Aorta (tissue), 5 donors: ENCODE data around the gene AKR1C1. TPM values are rescaled to one million over a fixed set of nuclear protein-coding genes. Genes with fewer than 3 reads are reported as not detected.
"Not testable (repeated sequence)": the region's sequence is repeated elsewhere in the genome, so short reads cannot be mapped to it uniquely, and the experiment has no call there.

Experiments
- ATAC-seq: fragments of 200-7000 bp; cut with Tn5 transposase; one replicate; pipeline ENCODE4 v1.9.1; 2022; ENCODE audit warnings: moderate library complexity; ENCODE audit not compliant: low FRiP score
- DNase-seq, 2 donors: peaks; one replicate each; pipeline ENCODE4 v3.0.0-alpha.2; 2020
- H3K27ac ChIP-seq, 2 donors: one replicate each; pipeline ENCODE4 v1.5.1; 2013; ENCODE audit warnings: low read length in 2 of 2, mild to moderate bottlenecking in 2 of 2, moderate library complexity in 2 of 2, control low read depth in 1 of 2, inconsistent platforms in 1 of 2, low read depth in 1 of 2
- H3K27me3 ChIP-seq, 2 donors: one replicate each; pipeline ENCODE4 v1.6.1; 2013; ENCODE audit warnings: control low read depth in 1 of 2, low read length in 1 of 2, mild to moderate bottlenecking in 1 of 2, moderate library complexity in 1 of 2; ENCODE audit not compliant: insufficient read depth in 2 of 2, control insufficient read depth in 1 of 2
- H3K36me3 ChIP-seq, 2 donors: one replicate each; pipeline ENCODE4 v1.6.1; 2013; ENCODE audit warnings: control low read depth in 1 of 2, low read length in 1 of 2, mild to moderate bottlenecking in 1 of 2; ENCODE audit not compliant: insufficient read depth in 2 of 2, control insufficient read depth in 1 of 2
- H3K4me1 ChIP-seq, 2 donors: one replicate each; pipeline ENCODE4 v1.6.1; 2013; ENCODE audit warnings: low read length in 2 of 2, control low read depth in 1 of 2, mild to moderate bottlenecking in 1 of 2, moderate library complexity in 1 of 2; ENCODE audit not compliant: insufficient read depth in 2 of 2, control insufficient read depth in 1 of 2
- H3K4me3 ChIP-seq, 2 donors: one replicate each; pipeline ENCODE4 v1.5.1; 2013; ENCODE audit warnings: low read length in 2 of 2, control low read depth in 1 of 2, mild to moderate bottlenecking in 1 of 2
- H3K9me3 ChIP-seq: one replicate; pipeline ENCODE4 v1.6.1; 2013; ENCODE audit warnings: mild to moderate bottlenecking, low read length; ENCODE audit not compliant: control insufficient read depth
- WGBS, 2 donors: extraction: QIAGEN DNeasy Blood & Tissue Kit; methylation state at CpG; one replicate each; pipeline ENCODE4 v1.1.7; 2013; 5-methylcytosine and 5-hydroxymethylcytosine counted together
- intact Hi-C, 2 donors: fragments of 100-400 bp; cut with DNase I; formaldehyde crosslinking; loops; one replicate each; pipeline versions ENCODE4 v1.14.2 to v1.15.0; 2022
- polyA plus RNA-seq, 2 donors: library from polyadenylated mRNA; stranded (reverse); fragments of 200-250 nt; gene quantifications; one replicate each; pipeline ENCODE4 v1.2.3, GENCODE V29; 2013
- total RNA-seq, 2 donors: library from RNA; stranded (reverse); fragmentation: NEBNext Ultra II Directional; extraction: Animal tissue kit (Norgen Biotek cat#: 25700); gene quantifications; one replicate each; pipeline ENCODE4 v1.2.1, GENCODE V29; 2021
- donor health status: healthy with polysubstance abuse.
- donor health status: Bipolar disorder and iron deficiency.
- donor health status: DM: no; HTN: no; CAD: no.
- donor health status: DM: no; HTN: no; CAD: no.
- donor health status: DM: yes; HTN: yes; CAD: no.

The AKR1C1 gene
- total and polyA plus RNA-seq, 4 donors, result 33.6 to 311 (median 89.5) TPM

GRCh38 chr10:5003127-5004029 lies 40.2 kb downstream of the AKR1C1 start, which contains the start of gene AKR1C2:
TSS of gene AKR1C2 (minus strand) at chr10:5003857. CDS start at chr10:5003835, 22 bp downstream.
- intact Hi-C loops, H3K36me3 ChIP-seq, DNase-seq, H3K4me1 ChIP-seq, H3K9me3 ChIP-seq, H3K27me3 ChIP-seq, H3K27ac ChIP-seq: not testable (repeated sequence)
- ATAC-seq, result peak; percentile 85
- WGBS, 2 donors, result 36 to 48% methylated on average over 6 to 7 of the region's 10 CpGs
- peak within 1 kb of the TSS in 1 of 2 donors; percentile 8 for H3K4me3 ChIP-seq

DNA sequence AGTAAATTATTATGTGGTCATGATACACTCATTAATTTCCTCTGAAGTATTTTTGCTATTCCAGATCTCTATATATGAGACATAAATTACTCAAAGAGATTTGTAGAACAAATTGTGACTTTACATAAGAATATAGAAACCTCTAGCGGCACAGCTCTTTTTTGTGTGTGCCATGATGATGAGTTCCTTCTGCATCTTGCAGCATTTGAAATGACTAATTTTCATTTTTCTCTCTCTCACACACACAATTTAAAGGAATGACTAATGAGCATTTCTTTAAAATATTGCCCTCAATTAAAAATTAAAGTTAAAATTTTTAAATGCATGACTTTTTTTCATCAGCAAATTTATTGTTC lies 40.8 kb downstream of the AKR1C1 start:
- H3K27ac ChIP-seq, H3K9me3 ChIP-seq, H3K4me3 ChIP-seq, intact Hi-C loops, DNase-seq, H3K27me3 ChIP-seq, H3K4me1 ChIP-seq, H3K36me3 ChIP-seq, ATAC-seq: not testable (repeated sequence)
- 0% methylated on average over 1 of the region's 1 CpG for WGBS, 2 donors

GRCh38 chr10:5004501-5004900 lies 41.3 kb downstream of the AKR1C1 start:
- intact Hi-C loops, H3K36me3 ChIP-seq, H3K27ac ChIP-seq, H3K27me3 ChIP-seq, H3K9me3 ChIP-seq, H3K4me3 ChIP-seq, ATAC-seq, DNase-seq, H3K4me1 ChIP-seq: not testable (repeated sequence)

GRCh38 chr10:5008857-5009548 lies 45.8 kb downstream of the AKR1C1 start:
- H3K4me1 ChIP-seq, H3K4me3 ChIP-seq, H3K9me3 ChIP-seq, H3K36me3 ChIP-seq, H3K27ac ChIP-seq, ATAC-seq, DNase-seq, intact Hi-C loops, H3K27me3 ChIP-seq: not testable (repeated sequence)
- WGBS, 2 donors, result 36 to 37% methylated on average over 4 of the region's 4 CpGs

DNA sequence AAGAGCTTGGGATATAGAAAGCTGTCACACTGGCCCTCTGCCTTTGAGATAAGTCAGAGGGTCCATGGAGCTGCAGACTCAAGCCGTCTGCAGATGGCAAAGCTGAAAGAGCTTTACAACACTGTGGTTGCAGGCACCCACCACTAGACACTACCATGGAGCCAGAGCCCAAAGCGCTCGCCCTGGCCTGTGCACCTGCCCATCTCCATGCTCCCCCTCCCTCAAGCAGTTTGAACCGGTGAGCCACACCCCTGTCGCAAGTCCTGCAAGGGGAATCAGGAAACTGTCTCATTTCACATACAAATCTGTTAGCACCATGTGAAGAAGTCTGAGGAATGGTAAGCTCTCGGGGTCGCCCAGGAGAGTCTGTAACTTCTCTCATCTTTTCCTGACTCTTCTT lies 46.8 kb downstream of the AKR1C1 start:
- not testable (repeated sequence) for H3K36me3 ChIP-seq, H3K27me3 ChIP-seq, H3K27ac ChIP-seq, DNase-seq, H3K9me3 ChIP-seq, ATAC-seq, H3K4me3 ChIP-seq, H3K4me1 ChIP-seq
- intact Hi-C loops, result loop anchor here in 1 of 2 donors (5.0 kb wide), 1 partner anchor 48 kb away; the partner anchor contains the start of gene AKR1C1
- WGBS, 2 donors, result 77 to 85% methylated on average over 4 to 6 of the region's 7 CpGs

DNA sequence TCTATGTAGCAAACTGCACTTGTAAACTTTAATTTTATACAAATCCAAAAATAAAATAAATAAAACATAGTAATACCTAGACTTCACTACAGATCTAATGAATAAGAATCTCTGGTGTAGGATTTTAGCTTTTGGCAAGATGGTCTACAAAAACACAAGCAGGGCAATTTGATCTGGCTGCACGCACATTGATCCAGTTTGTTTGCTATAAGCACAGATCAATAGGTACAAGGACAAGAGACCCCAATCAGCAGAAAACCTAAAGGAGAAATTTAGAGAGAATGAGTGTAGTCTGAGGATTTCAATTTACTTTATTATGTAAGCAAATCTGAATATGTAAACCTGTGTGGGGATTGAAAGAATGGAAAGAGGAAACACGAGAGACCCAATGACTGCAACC lies 48.2 kb downstream of the AKR1C1 start:
- not testable (repeated sequence) for H3K27ac ChIP-seq, ATAC-seq, H3K36me3 ChIP-seq, H3K4me3 ChIP-seq, H3K27me3 ChIP-seq, H3K4me1 ChIP-seq, H3K9me3 ChIP-seq, DNase-seq
- intact Hi-C loops, result loop anchor here in 1 of 2 donors (5.0 kb wide), 1 partner anchor 49 kb away; the partner anchor contains the start of gene AKR1C1
- 97 to 99% methylated on average over 2 of the region's 2 CpGs for WGBS, 2 donors

- Histone ChIP-seq H3K4me1 (no peaks in the 10 kb centered on the region), H3K36me3 (no peaks in the 10 kb centered on the region), H3K4me3 (no peak overlapping the region), H3K27me3 (no peaks in the 10 kb centered on the region), H3K9me3 (no peaks in the 10 kb centered on the region), H3K27ac (no peak overlapping the region)
- whole genome bisulfite sequencing, 2 donors, result 63 to 66% methylated on average over 2 of the region's 2 CpGs
- DNase-seq, result no peak
- ATAC-seq, result no peak
- intact Hi-C loops, result loop anchor here in 1 of 2 donors (5.0 kb wide), 1 partner anchor 50 kb away; the partner anchor contains the start of gene AKR1C1
Observed at GRCh38 chr10:5012595-5012994, 49.4 kb downstream of the AKR1C1 start.

DNA sequence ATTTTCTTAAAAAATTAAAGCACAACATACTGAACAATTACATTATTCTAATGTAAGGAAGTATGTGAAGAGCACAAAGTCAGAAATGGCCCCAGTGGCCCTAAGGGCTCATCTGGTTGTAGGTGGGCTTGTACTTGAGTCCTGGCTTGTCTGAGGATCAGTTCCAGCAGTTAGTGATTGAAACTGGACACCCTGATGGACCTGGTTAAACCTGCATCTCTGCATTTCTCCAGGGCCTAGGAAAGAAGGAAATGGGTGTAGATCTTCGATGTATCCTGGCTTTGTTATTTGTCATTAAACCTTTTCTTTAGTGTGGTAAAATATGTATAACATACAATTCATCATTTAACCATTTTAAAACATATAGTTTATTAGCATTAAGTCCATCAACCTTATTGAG lies 50.2 kb downstream of the AKR1C1 start:
- Histone ChIP-seq H3K27ac (no peak overlapping the region), H3K4me3 (no peak overlapping the region), H3K9me3 (no peaks in the 10 kb centered on the region), H3K4me1 (no peaks in the 10 kb centered on the region), H3K27me3 (no peaks in the 10 kb centered on the region), H3K36me3 (no peaks in the 10 kb centered on the region)
- 97% methylated on average over 1 of the region's 1 CpG for WGBS, 2 donors
- intact Hi-C loops, result loop anchor here in 1 of 2 donors (5.0 kb wide), 1 partner anchor 51 kb away; the partner anchor contains the start of gene AKR1C1
- ATAC-seq, result no peak
- no peak for DNase-seq
